IMR-90 (cell line): ENCODE measurements around the gene CD101. TPM values are rescaled to one million over a fixed set of nuclear protein-coding genes. Genes with fewer than 3 reads are reported as not detected.

ENCODE experiments used
- ATAC-seq: fragments of 200-7000 bp; cut with Tn5 transposase; 2 replicates; pipeline ENCODE4 v1.9.1; 2020; ENCODE audit warnings: low read depth, mild to moderate bottlenecking, moderate library complexity
- BruUV-seq: library from RNA; stranded (reverse); fragments of 400-500 nt; replicated peaks from 2 replicates; lab custom pipeline; 2021; lab: Mats Ljungman, UMichigan
- CTCF ChIA-PET: fragments of 300-600 bp; formaldehyde crosslinking; extraction: SDS; loops from one replicate; lab custom pipeline; 2021; ENCODE audit warnings: antibody characterized with exemption; lab: Yijun Ruan, JAX
- POLR2A ChIA-PET: fragments of 300-600 bp; sonication (Branson Sonifier 250); formaldehyde crosslinking; loops from one replicate; lab custom pipeline; 2022; ENCODE audit warnings: antibody characterized with exemption; ENCODE audit not compliant: unreplicated experiment; lab: Charles Lee
- DNase-seq: peaks from one replicate; pipeline ENCODE4 v3.0.0; 2013
- H2AFZ ChIP-seq: replicated peaks from 2 replicates; pipeline ENCODE3; 2013; ENCODE audit warnings: low read length, mild to moderate bottlenecking; ENCODE audit not compliant: poor library complexity
- H2AK5ac ChIP-seq: 2 replicates; pipeline ENCODE4 v1.6.1; 2013; ENCODE audit warnings: low read depth, low read length, inconsistent platforms
- H2AK9ac ChIP-seq: replicated peaks from 2 replicates; pipeline ENCODE3; 2013; ENCODE audit warnings: mild to moderate bottlenecking, low read depth, low read length, moderate library complexity; ENCODE audit not compliant: poor library complexity
- H2BK120ac ChIP-seq: 2 replicates; pipeline ENCODE4 v1.6.1; 2013; ENCODE audit warnings: low read depth, low read length, inconsistent platforms
- H2BK15ac ChIP-seq: 3 replicates; pipeline ENCODE4 v1.6.1; 2013; ENCODE audit warnings: low read depth, low read length, inconsistent platforms
- H2BK20ac ChIP-seq: 2 replicates; pipeline ENCODE4 v1.6.1; 2013; ENCODE audit warnings: low read depth, mild to moderate bottlenecking, inconsistent platforms, low read length, moderate library complexity
- H2BK5ac ChIP-seq: 2 replicates; pipeline ENCODE4 v1.6.1; 2013; ENCODE audit warnings: mild to moderate bottlenecking, low read depth, low read length, inconsistent platforms; ENCODE audit not compliant: poor library complexity, severe bottlenecking
- H3K14ac ChIP-seq: replicated peaks from 2 replicates; pipeline ENCODE4 v1.6.1; 2013; ENCODE audit warnings: low read depth, low read length, inconsistent platforms
- H3K18ac ChIP-seq: 2 replicates; pipeline ENCODE4 v1.6.1; 2013; ENCODE audit warnings: low read depth, low read length, control low read depth
- H3K23ac ChIP-seq: 2 replicates; pipeline ENCODE4 v1.6.1; 2013; ENCODE audit warnings: low read depth, low read length, inconsistent platforms
- H3K27ac ChIP-seq: 2 replicates; pipeline ENCODE4 v1.5.1; 2013; ENCODE audit warnings: mild to moderate bottlenecking, control low read depth, low read length; ENCODE audit not compliant: insufficient read depth
- H3K27me3 ChIP-seq: 2 replicates; pipeline ENCODE4 v1.6.1; 2013; ENCODE audit warnings: low read length; ENCODE audit not compliant: control insufficient read depth, insufficient read depth
- H3K36me3 ChIP-seq: 2 replicates; pipeline ENCODE4 v1.6.1; 2013; ENCODE audit warnings: low read length, mixed read lengths; ENCODE audit not compliant: control insufficient read depth, insufficient read depth
- H3K4ac ChIP-seq: 2 replicates; pipeline ENCODE4 v1.6.1; 2013; ENCODE audit warnings: low read depth, low read length, inconsistent platforms
- H3K4me1 ChIP-seq: 2 replicates; pipeline ENCODE4 v1.6.1; 2013; ENCODE audit warnings: low read length, mixed read lengths; ENCODE audit not compliant: control insufficient read depth, insufficient read depth
- H3K4me2 ChIP-seq: 2 replicates; pipeline ENCODE4 v1.6.1; 2013; ENCODE audit warnings: low read depth, mild to moderate bottlenecking, control low read depth, low read length, moderate library complexity
- H3K4me3 ChIP-seq: 2 replicates; pipeline ENCODE4 v1.5.1; 2013; ENCODE audit warnings: low read depth, mild to moderate bottlenecking, control low read depth, low read length, moderate library complexity; ENCODE audit not compliant: insufficient read depth
- H3K56ac ChIP-seq: 2 replicates; pipeline ENCODE4 v1.6.1; 2013; ENCODE audit warnings: low read length, inconsistent platforms; ENCODE audit not compliant: insufficient read depth; ENCODE audit errors: extremely low read depth
- H3K79me1 ChIP-seq, 2 experiments: 2 replicates each; pipeline ENCODE4 v1.6.1; 2013; ENCODE audit warnings: low read length in 2 of 2, inconsistent platforms in 1 of 2, low read depth in 1 of 2
- H3K9ac ChIP-seq: 2 replicates; pipeline ENCODE4 v1.6.1; 2013; ENCODE audit warnings: low read depth, low read length, control low read depth
- H3K9me1 ChIP-seq: 2 replicates; pipeline ENCODE4 v1.6.1; 2013; ENCODE audit warnings: low read length, inconsistent platforms; ENCODE audit not compliant: insufficient read depth
- H3K9me3 ChIP-seq: 2 replicates; pipeline ENCODE4 v1.6.1; 2013; ENCODE audit warnings: low read length; ENCODE audit not compliant: control insufficient read depth, insufficient read depth
- H4K20me1 ChIP-seq: 2 replicates; pipeline ENCODE4 v1.6.1; 2013; ENCODE audit warnings: low read length, inconsistent platforms; ENCODE audit not compliant: insufficient read depth
- H4K5ac ChIP-seq: 2 replicates; pipeline ENCODE4 v1.6.1; 2013; ENCODE audit warnings: mild to moderate bottlenecking, low read depth, low read length, control low read depth
- H4K8ac ChIP-seq, 2 experiments: 2 replicates each; pipeline ENCODE4 v1.6.1; 2013; ENCODE audit warnings: low read depth in 2 of 2, low read length in 2 of 2, control low read depth in 1 of 2, inconsistent platforms in 1 of 2
- H4K91ac ChIP-seq: 2 replicates; pipeline ENCODE4 v1.6.1; 2013; ENCODE audit warnings: low read depth, low read length, inconsistent platforms; ENCODE audit not compliant: insufficient read depth
- BHLHE40 ChIP-seq: fragments of 150-350 bp; IDR thresholded peaks from 2 replicates; pipeline ENCODE4 v1.6.1; 2016; ENCODE audit warnings: mild to moderate bottlenecking, low read depth, low read length
- CEBPB ChIP-seq: IDR thresholded peaks from 2 replicates; pipeline ENCODE4 v1.6.1; 2012; ENCODE audit warnings: low read depth, low read length, improper control_type of control experiment
- CHD1 ChIP-seq: IDR thresholded peaks from 2 replicates; pipeline ENCODE4 v1.6.1; 2012; ENCODE audit warnings: low read depth, low read length, improper control_type of control experiment
- ELK1 ChIP-seq: fragments of 150-350 bp; IDR thresholded peaks from 2 replicates; pipeline ENCODE4 v1.6.1; 2016; ENCODE audit warnings: low read depth, mild to moderate bottlenecking, low read length, moderate library complexity, borderline replicate concordance
- FOS ChIP-seq: fragments of 150-350 bp; IDR thresholded peaks from 2 replicates; pipeline ENCODE4 v1.6.1; 2016; ENCODE audit warnings: low read depth, low read length
- MAFK ChIP-seq: IDR thresholded peaks from 2 replicates; pipeline ENCODE4 v1.6.1; 2012; ENCODE audit warnings: low read depth, low read length, improper control_type of control experiment
- MAZ ChIP-seq: IDR thresholded peaks from 2 replicates; pipeline ENCODE4 v1.6.1; 2012; ENCODE audit warnings: low read depth, mild to moderate bottlenecking, low read length, improper control_type of control experiment, moderate library complexity, borderline replicate concordance
- MXI1 ChIP-seq: IDR thresholded peaks from 2 replicates; pipeline ENCODE4 v1.6.1; 2012; ENCODE audit warnings: low read depth, mild to moderate bottlenecking, low read length, moderate library complexity, borderline replicate concordance
- NFE2L2 ChIP-seq: fragments of 150-350 bp; IDR thresholded peaks from 2 replicates; pipeline ENCODE4 v1.6.1; 2016; ENCODE audit warnings: low read depth, mild to moderate bottlenecking, low read length
- POLR2A ChIP-seq: IDR thresholded peaks from 2 replicates; pipeline ENCODE4 v1.6.1; 2012; ENCODE audit warnings: mild to moderate bottlenecking, low read depth, low read length
- RAD21 ChIP-seq: IDR thresholded peaks from 2 replicates; pipeline ENCODE4 v1.6.1; 2012; ENCODE audit warnings: low read length, improper control_type of control experiment
- RCOR1 ChIP-seq: IDR thresholded peaks from 2 replicates; pipeline ENCODE4 v1.6.1; 2012; ENCODE audit warnings: mild to moderate bottlenecking, low read length, improper control_type of control experiment; ENCODE audit not compliant: insufficient replicate concordance
- RFX5 ChIP-seq: IDR thresholded peaks from 2 replicates; pipeline ENCODE4 v1.8.0; 2012; ENCODE audit warnings: low read depth, mild to moderate bottlenecking, low read length, moderate library complexity
- SMC3 ChIP-seq: fragments of 150-350 bp; IDR thresholded peaks from 2 replicates; pipeline ENCODE4 v1.6.1; 2016; ENCODE audit warnings: low read depth, mild to moderate bottlenecking, antibody characterized with exemption, low read length, moderate library complexity
- USF2 ChIP-seq: fragments of 150-350 bp; IDR thresholded peaks from 2 replicates; pipeline ENCODE4 v1.6.1; 2017; ENCODE audit warnings: mild to moderate bottlenecking, antibody characterized with exemption, low read length, low read depth
- WGBS, 2 experiments: methylation state at CpG; one replicate each; pipeline versions ENCODE4 v1.1.5 to v1.1.7; 2013; ENCODE audit warnings: missing lambda C conversion rate in 2 of 2; ENCODE audit not compliant: insufficient read length in 1 of 2; ENCODE audit errors: extremely low coverage in 2 of 2; 5-methylcytosine and 5-hydroxymethylcytosine counted together
- dilution Hi-C: fragments of 300-500 bp; cut with HindIII; formaldehyde crosslinking; loops from one replicate; pipeline ENCODE4 v1.14.3; 2018; ENCODE audit warnings: low sequenced_read_pairs; ENCODE audit not compliant: unreplicated experiment
- in situ Hi-C: fragments of 300-500 bp; cut with MboI; formaldehyde crosslinking; loops from 3 replicates; pipeline ENCODE4 v1.14.3; 2019; ENCODE audit warnings: low sequenced_read_pairs, inconsistent platforms, mixed read lengths
- intact Hi-C: fragments of 100-400 bp; cut with micrococcal nuclease; formaldehyde crosslinking; loops from 2 replicates; pipeline ENCODE4 v1.10.0; 2022
- polyA plus RNA-seq, 3 experiments: library from polyadenylated mRNA; depleted of rRNA; stranded (reverse); fragments of >200 nt; gene quantifications; 2 replicates each; pipeline ENCODE4 v1.2.3, GENCODE V29; 2012; ENCODE audit warnings: low replicate concordance in 1 of 3
- total RNA-seq: library from RNA; depleted of rRNA; stranded (reverse); fragments of >200 nt; gene quantifications from 2 replicates; pipeline ENCODE4 v1.2.3, GENCODE V29; 2012
- TF ChIP-seq, protein P1 (sequence below): conservative IDR thresholded peaks from 2 replicates; pipeline ENCODE4 v1.5.1; 2012; ENCODE audit warnings: mild to moderate bottlenecking, low read depth, low read length, improper control_type of control experiment

The CD101 gene
- total and polyA plus RNA-seq, 2 of the 4 experiments (the other 2 are of a cell fraction): not detected

DNA sequence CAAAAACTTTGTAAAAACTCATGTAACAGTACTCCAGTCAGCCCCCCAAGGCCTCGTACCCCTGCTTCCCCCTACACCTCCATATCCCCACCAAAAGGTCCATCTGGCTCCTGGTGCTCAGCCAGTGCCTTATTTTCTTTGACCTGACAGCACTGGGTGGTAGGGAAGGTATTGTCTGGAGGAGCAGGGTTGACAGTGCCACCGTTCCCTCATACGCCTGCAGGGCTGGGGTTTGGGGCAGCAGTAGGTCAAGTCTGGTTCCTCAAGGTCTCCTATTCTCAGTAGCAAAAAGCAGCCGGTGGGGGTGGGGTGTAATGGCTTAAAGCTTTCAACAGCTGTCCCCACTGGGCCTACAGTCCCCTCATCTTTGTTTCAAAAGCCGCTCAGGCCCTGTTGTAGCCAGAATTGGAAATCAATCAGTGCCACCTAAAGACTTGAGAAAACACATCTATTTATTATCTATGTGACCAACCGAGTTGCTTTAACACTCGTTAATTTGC lies 33.3 kb downstream of the CD101 start:
- no peak for TF ChIP-seq MXI1
- no peak for TF ChIP-seq MAZ
- TF ChIP-seq POLR2A: no peak
- TF ChIP-seq RAD21: no peak
- no peak for TF ChIP-seq RCOR1
- no peak for TF ChIP-seq USF2
- no peak for TF ChIP-seq CHD1
- TF ChIP-seq SMC3: no peak
- TF ChIP-seq NFE2L2: no peak
- no peak for TF ChIP-seq FOS
- TF ChIP-seq MAFK: no peak
- TF ChIP-seq BHLHE40: no peak
- TF ChIP-seq ELK1: no peak
- TF ChIP-seq, protein P1, sequence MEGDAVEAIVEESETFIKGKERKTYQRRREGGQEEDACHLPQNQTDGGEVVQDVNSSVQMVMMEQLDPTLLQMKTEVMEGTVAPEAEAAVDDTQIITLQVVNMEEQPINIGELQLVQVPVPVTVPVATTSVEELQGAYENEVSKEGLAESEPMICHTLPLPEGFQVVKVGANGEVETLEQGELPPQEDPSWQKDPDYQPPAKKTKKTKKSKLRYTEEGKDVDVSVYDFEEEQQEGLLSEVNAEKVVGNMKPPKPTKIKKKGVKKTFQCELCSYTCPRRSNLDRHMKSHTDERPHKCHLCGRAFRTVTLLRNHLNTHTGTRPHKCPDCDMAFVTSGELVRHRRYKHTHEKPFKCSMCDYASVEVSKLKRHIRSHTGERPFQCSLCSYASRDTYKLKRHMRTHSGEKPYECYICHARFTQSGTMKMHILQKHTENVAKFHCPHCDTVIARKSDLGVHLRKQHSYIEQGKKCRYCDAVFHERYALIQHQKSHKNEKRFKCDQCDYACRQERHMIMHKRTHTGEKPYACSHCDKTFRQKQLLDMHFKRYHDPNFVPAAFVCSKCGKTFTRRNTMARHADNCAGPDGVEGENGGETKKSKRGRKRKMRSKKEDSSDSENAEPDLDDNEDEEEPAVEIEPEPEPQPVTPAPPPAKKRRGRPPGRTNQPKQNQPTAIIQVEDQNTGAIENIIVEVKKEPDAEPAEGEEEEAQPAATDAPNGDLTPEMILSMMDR: no peak
- TF ChIP-seq RFX5: no peak
- TF ChIP-seq CEBPB: no peak
- Histone ChIP-seq H3K27me3 (peaks cover 2% of the 10 kb centered on the region; the same call in 1 of the 2 replicates), H3K9me1 (no peaks in the 10 kb centered on the region), H4K20me1 (no peaks in the 10 kb centered on the region), H2AK5ac (no peak overlapping the region), H3K56ac (no peak overlapping the region), H3K9ac (no peak overlapping the region), H3K4me2 (no peak overlapping the region), H4K91ac (no peak overlapping the region), H3K9me3 (no peaks in the 10 kb centered on the region), H3K79me1 (no peaks in the 10 kb centered on the region), H2BK15ac (no peak overlapping the region), H4K8ac (no peak overlapping the region), H2AK9ac (no peak overlapping the region), H3K4me1 (no peaks in the 10 kb centered on the region), H2BK20ac (no peak overlapping the region), H3K4ac (no peak overlapping the region), H4K5ac (no peak overlapping the region), H2BK120ac (no peak overlapping the region), H2BK5ac (no peak overlapping the region), H3K14ac (no peak overlapping the region), H3K23ac (no peak overlapping the region), H3K27ac (no peak overlapping the region), H3K4me3 (no peak overlapping the region), H3K36me3 (no peaks in the 10 kb centered on the region), H3K18ac (no peak overlapping the region), H2AFZ (no peak overlapping the region)
- in situ Hi-C loops (no loop called here), intact Hi-C loops (no loop called here), dilution Hi-C loops (no loop called here)
- ChIA-PET POLR2A (no interaction called here), CTCF (no interaction called here)
- ATAC-seq (no peak), DNase-seq (no peak)
- BruUV-seq: no TSS peak
- WGBS, 2 experiments: 40% methylated on average over 1 of the region's 7 CpGs; no CpG with 5 or more reads in 1 of the 2 experiments
